ENCODE data around the gene SLC35B1. TPM values are rescaled to one million over a fixed set of nuclear protein-coding genes. Genes with fewer than 3 reads are reported as not detected.

Gene SLC35B1
- total and polyA plus RNA-seq, 7 experiments from 2014 or later, result 23.4 to 83.0 (median 44.6) TPM

DNA sequence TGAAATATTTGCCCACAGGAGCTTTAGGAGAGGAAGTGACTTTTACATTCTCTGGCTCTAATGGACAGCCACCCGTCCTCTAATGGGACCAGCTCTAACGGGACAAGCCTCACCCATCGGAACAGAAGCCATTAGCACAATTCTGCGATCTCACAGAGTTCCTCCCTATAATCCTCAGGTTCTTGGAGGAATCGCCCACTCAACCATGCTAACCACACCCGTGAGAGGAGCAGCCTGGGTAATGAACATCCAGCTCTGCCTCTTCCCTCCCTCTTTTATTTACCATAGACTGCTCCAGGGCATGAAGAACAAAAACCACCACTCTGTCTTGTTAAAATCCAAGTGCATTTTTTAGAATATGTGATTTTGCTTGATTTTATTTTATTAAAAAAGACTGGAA lies 6.8 kb downstream of the SLC35B1 start:
- no peak overlapping the region for H3K4me3 ChIP-seq (ENCODE audit: low read length)
- no peak overlapping the region for H3K4me3 Mint-ChIP-seq
- H3K36me3 ChIP-seq (ENCODE audit: control insufficient read depth in 2 of 3, insufficient read depth in 3 of 3, low read length in 3 of 3), result peaks cover 24 to 64% (median 31%) of the 10 kb centered on the region in 3 experiments
- H3K9me3 ChIP-seq (ENCODE audit: control insufficient read depth in 2 of 3, low read length in 3 of 3), result no peaks in the 10 kb centered on the region
- ChIA-PET POLR2A (interaction anchor here (1.1 to 2.8 kb wide), 4 partner anchors 10 to 63 kb away, joined by 3 to 9 read pairs (median 5); partner anchors contain the start of gene FAM117A), CTCF (no interaction called here)
- no peaks in the 10 kb centered on the region for H3K27me3 Mint-ChIP-seq
- peaks cover 9 to 29% (median 15%) of the 10 kb centered on the region in 5 donors for H3K36me3 Mint-ChIP-seq
- ATAC-seq, result no peak
- H3K4me1 ChIP-seq (ENCODE audit: control insufficient read depth in 2 of 2, insufficient read depth in 2 of 2, low read length in 2 of 2), result peaks cover 9 to 12% of the 10 kb centered on the region in 2 donors
- H3K27me3 ChIP-seq (ENCODE audit: control insufficient read depth in 2 of 2, insufficient read depth in 2 of 2, low read length in 2 of 2), result no peaks in the 10 kb centered on the region
- H3K4me1 Mint-ChIP-seq, result peaks cover 17 to 39% (median 27%) of the 10 kb centered on the region in 7 donors
- intact Hi-C loops (cut with micrococcal nuclease), result no loop called here
- DNase-seq, result no peak
- H3K9me3 Mint-ChIP-seq, result no peaks in the 10 kb centered on the region
- H3K27ac ChIP-seq (ENCODE audit: low read depth, low read length), result no peak overlapping the region
- peak overlapping the region in 3 of 9 donors; percentile 12 to 54 (median 46) for H3K27ac Mint-ChIP-seq

DNA sequence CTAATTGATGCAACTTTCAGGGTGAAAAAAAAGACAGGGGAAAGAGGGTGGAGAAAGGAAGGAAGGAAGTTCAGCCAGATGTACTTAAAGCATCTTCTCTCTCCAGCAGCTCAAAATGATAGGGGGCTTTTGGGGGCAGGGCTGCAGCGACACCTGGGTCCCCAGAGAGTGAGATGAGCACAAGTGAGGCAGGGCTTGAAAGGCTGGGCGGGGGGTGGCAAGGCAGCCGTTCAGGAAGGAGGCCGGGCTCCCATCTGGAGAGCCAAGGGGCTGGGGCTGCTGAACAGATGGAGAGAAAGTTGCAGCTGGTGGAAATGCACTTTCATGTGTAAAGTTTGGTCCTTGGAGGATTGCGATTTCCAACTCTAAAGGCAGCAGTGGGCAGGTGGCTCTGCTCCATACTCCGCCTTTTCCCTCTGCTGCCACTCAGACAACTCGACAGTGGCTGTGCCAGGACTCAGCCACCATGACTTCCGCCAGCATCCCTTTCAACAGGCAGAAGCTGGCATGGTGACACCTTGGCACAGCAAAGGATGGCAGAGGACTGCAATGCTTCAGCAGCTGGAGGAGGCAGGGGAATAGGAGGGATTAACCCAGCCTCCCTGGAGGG lies 7.7 kb downstream of the SLC35B1 start:
- peaks cover 19 to 39% (median 29%) of the 10 kb centered on the region in 7 donors for H3K4me1 Mint-ChIP-seq
- Histone ChIP-seq H3K27me3 (ENCODE audit: control insufficient read depth in 2 of 2, insufficient read depth in 2 of 2, low read length in 2 of 2) (no peaks in the 10 kb centered on the region), H3K4me1 (ENCODE audit: control insufficient read depth in 2 of 2, insufficient read depth in 2 of 2, low read length in 2 of 2) (peaks cover 13 to 16% of the 10 kb centered on the region in 2 donors), H3K36me3 (ENCODE audit: control insufficient read depth in 2 of 3, insufficient read depth in 3 of 3, low read length in 3 of 3) (peaks cover 22 to 55% (median 31%) of the 10 kb centered on the region in 3 experiments), H3K27ac (ENCODE audit: low read depth, low read length) (no peak overlapping the region), H3K4me3 (ENCODE audit: low read length) (no peak overlapping the region), H3K9me3 (ENCODE audit: control insufficient read depth in 2 of 3, low read length in 3 of 3) (no peaks in the 10 kb centered on the region)
- intact Hi-C loops (cut with micrococcal nuclease), result loop anchor here in 1 of 2 donors (5.0 kb wide), 3 partner anchors 68 to 203 kb away; partner anchors contain the start of gene NGFR
- ATAC-seq (no peak), DNase-seq (no peak)
- no peaks in the 10 kb centered on the region for H3K27me3 Mint-ChIP-seq
- POLR2A ChIA-PET, result interaction anchor here (1.1 to 2.8 kb wide), 4 partner anchors 11 to 64 kb away, joined by 3 to 9 read pairs (median 5); partner anchors contain the start of gene FAM117A
- peak overlapping the region in 6 of 9 donors; percentile 1 to 75 (median 54) for H3K27ac Mint-ChIP-seq
- no peaks in the 10 kb centered on the region for H3K9me3 Mint-ChIP-seq
- CTCF ChIA-PET, result interaction anchor here (0.5 to 2.1 kb wide), 4 partner anchors 9 to 143 kb away, joined by 4 to 8 read pairs (median 6); partner anchors contain the start of gene SLC35B1
- peaks cover 4 to 22% (median 11%) of the 10 kb centered on the region in 5 donors for H3K36me3 Mint-ChIP-seq
- H3K4me3 Mint-ChIP-seq, result no peak overlapping the region

- no peak overlapping the region for H3K4me3 ChIP-seq (ENCODE audit: low read length)
- H3K27me3 ChIP-seq (ENCODE audit: control insufficient read depth in 2 of 2, insufficient read depth in 2 of 2, low read length in 2 of 2), result no peaks in the 10 kb centered on the region
- POLR2A ChIA-PET, result interaction anchor here (0.8 to 1.1 kb wide), 2 partner anchors 11 to 126 kb away, joined by 3 to 7 read pairs; no protein-coding TSS in a partner anchor
- no peak overlapping the region for H3K27ac Mint-ChIP-seq
- H3K36me3 Mint-ChIP-seq, result peaks cover 4 to 9% (median 5%) of the 10 kb centered on the region in 5 donors
- H3K4me1 ChIP-seq (ENCODE audit: control insufficient read depth in 2 of 2, insufficient read depth in 2 of 2, low read length in 2 of 2), result peaks cover 13 to 17% of the 10 kb centered on the region in 2 donors
- peaks cover 4 to 34% (median 14%) of the 10 kb centered on the region in 3 experiments for H3K36me3 ChIP-seq (ENCODE audit: control insufficient read depth in 2 of 3, insufficient read depth in 3 of 3, low read length in 3 of 3)
- H3K9me3 Mint-ChIP-seq, result no peaks in the 10 kb centered on the region
- no peaks in the 10 kb centered on the region for H3K9me3 ChIP-seq (ENCODE audit: control insufficient read depth in 2 of 3, low read length in 3 of 3)
- H3K4me1 Mint-ChIP-seq, result peaks cover 20 to 48% (median 32%) of the 10 kb centered on the region in 7 donors
- intact Hi-C loops (cut with micrococcal nuclease), result loop anchor here in 1 of 2 donors (5.0 kb wide), 3 partner anchors 66 to 201 kb away; partner anchors contain the start of gene NGFR
- H3K27ac ChIP-seq (ENCODE audit: low read depth, low read length), result no peak overlapping the region
- no peaks in the 10 kb centered on the region for H3K27me3 Mint-ChIP-seq
- ATAC-seq, result no peak
- no peak overlapping the region for H3K4me3 Mint-ChIP-seq
- CTCF ChIA-PET, result interaction anchor here (0.7 to 2.1 kb wide), 4 partner anchors 127 to 184 kb away, joined by 3 to 7 read pairs (median 4); no protein-coding TSS in a partner anchor
- no peak for DNase-seq
Measured at GRCh38 chr17:49698005-49698404, 9.8 kb downstream of the SLC35B1 start.

- POLR2A ChIA-PET, result interaction anchor here (0.6 to 2.7 kb wide), 18 partner anchors 8 to 1684 kb away, joined by 3 to 13 read pairs (median 4); partner anchors contain the start of genes FAM117A, KAT7, SLC35B1 and SPOP
- Mint-ChIP-seq H3K9me3 (no peaks in the 10 kb centered on the region), H3K4me3 (peak overlapping the region; percentile 1 to 67 (median 36)), H3K36me3 (peaks cover 3 to 9% (median 7%) of the 10 kb centered on the region in 5 donors), H3K27me3 (no peaks in the 10 kb centered on the region), H3K27ac (peak overlapping the region; percentile 76 to 94 (median 88)), H3K4me1 (peaks cover 27 to 62% (median 39%) of the 10 kb centered on the region in 7 donors)
- ATAC-seq (peak; percentile 92), DNase-seq (peak in 8 of 9 donors; percentile 32 to 78 (median 52))
- Histone ChIP-seq H3K9me3 (ENCODE audit: control insufficient read depth in 2 of 3, low read length in 3 of 3) (no peaks in the 10 kb centered on the region), H3K4me1 (ENCODE audit: control insufficient read depth in 2 of 2, insufficient read depth in 2 of 2, low read length in 2 of 2) (peaks cover 13 to 20% of the 10 kb centered on the region in 2 donors), H3K4me3 (ENCODE audit: low read length) (no peak overlapping the region), H3K27ac (ENCODE audit: low read depth, low read length) (peak overlapping the region; percentile 60), H3K36me3 (ENCODE audit: control insufficient read depth in 2 of 3, insufficient read depth in 3 of 3, low read length in 3 of 3) (peaks cover 0 to 18% (median 4%) of the 10 kb centered on the region in 3 experiments), H3K27me3 (ENCODE audit: control insufficient read depth in 2 of 2, insufficient read depth in 2 of 2, low read length in 2 of 2) (no peaks in the 10 kb centered on the region)
- intact Hi-C loops (cut with micrococcal nuclease), result loop anchor here (1.0 to 5.0 kb wide), 5 partner anchors 12 to 199 kb away; partner anchors contain the start of gene NGFR (in 1 of the 2)
- CTCF ChIA-PET, result interaction anchor here (0.5 to 3.8 kb wide), 19 partner anchors 8 to 299 kb away, joined by 3 to 38 read pairs (median 5); partner anchors contain the start of genes KAT7, SLC35B1 and SPOP
Measured at GRCh38 chr17:49696233-49696761, 11.5 kb downstream of the SLC35B1 start.

DNA sequence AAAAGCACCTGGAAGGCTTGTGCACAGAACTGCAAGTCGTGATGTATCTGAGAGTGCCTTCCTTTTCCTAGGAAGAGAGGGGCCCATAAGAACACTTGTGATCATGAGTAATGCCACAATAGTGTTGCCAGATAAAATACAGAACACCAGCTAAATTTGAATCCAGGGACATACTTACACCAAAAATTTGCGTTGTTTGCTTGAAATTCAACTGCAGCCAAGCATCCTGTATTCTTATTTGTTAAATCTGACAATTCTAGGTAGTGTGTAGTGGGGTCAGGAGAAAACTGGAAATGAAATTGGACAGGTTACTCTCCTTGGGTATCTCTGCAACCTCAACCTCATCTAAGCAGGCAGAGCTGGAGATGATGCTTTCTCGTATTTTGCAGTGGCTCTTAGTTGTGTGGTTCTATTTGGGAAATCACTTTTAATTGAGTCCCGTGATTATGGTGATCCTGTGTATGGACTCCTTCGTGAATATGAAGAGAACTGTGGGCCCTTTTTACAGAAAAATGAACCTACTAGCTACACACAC lies 12.0 kb downstream of the SLC35B1 start:
- H3K4me1 Mint-ChIP-seq, result peaks cover 28 to 63% (median 44%) of the 10 kb centered on the region in 7 donors
- Histone ChIP-seq H3K27ac (ENCODE audit: low read depth, low read length) (peak overlapping the region; percentile 60), H3K4me1 (ENCODE audit: control insufficient read depth in 2 of 2, insufficient read depth in 2 of 2, low read length in 2 of 2) (peaks cover 13 to 25% of the 10 kb centered on the region in 2 donors), H3K9me3 (ENCODE audit: control insufficient read depth in 2 of 3, low read length in 3 of 3) (no peaks in the 10 kb centered on the region), H3K36me3 (ENCODE audit: control insufficient read depth in 2 of 3, insufficient read depth in 3 of 3, low read length in 3 of 3) (peaks cover 0 to 13% (median 0%) of the 10 kb centered on the region in 3 experiments), H3K4me3 (ENCODE audit: low read length) (no peak overlapping the region), H3K27me3 (ENCODE audit: control insufficient read depth in 2 of 2, insufficient read depth in 2 of 2, low read length in 2 of 2) (no peaks in the 10 kb centered on the region)
- peak overlapping the region; percentile 76 to 94 (median 88) for H3K27ac Mint-ChIP-seq
- peak; percentile 12 for ATAC-seq
- peaks cover 2 to 9% (median 7%) of the 10 kb centered on the region in 5 donors for H3K36me3 Mint-ChIP-seq
- intact Hi-C loops (cut with micrococcal nuclease), result loop anchor here (1.0 to 5.0 kb wide), 8 partner anchors 13 to 198 kb away; partner anchors contain the start of genes NGFR (in 1 of the 2) and NXPH3 (in 1 of the 2)
- no peaks in the 10 kb centered on the region for H3K9me3 Mint-ChIP-seq
- no peaks in the 10 kb centered on the region for H3K27me3 Mint-ChIP-seq
- ChIA-PET POLR2A (interaction anchor here (0.6 to 2.7 kb wide), 16 partner anchors 9 to 1683 kb away, joined by 3 to 13 read pairs (median 4); partner anchors contain the start of genes FAM117A, KAT7, SLC35B1 and SPOP), CTCF (interaction anchor here (0.5 to 3.8 kb wide), 20 partner anchors 9 to 289 kb away, joined by 3 to 38 read pairs (median 4); partner anchors contain the start of genes KAT7, SLC35B1 and SPOP)
- no peak for DNase-seq
- peak overlapping the region; percentile 1 to 67 (median 36) for H3K4me3 Mint-ChIP-seq
